Amniotic epithelial cell (primary cell): ENCODE data around the gene ADGRG1.

Source experiments
- DNase-seq: peaks from one replicate; pipeline ENCODE4 v3.0.0-alpha.2; 2010; ENCODE audit warnings: low read depth

The ADGRG1 gene

GRCh38 chr16:57606147-57606846 is 22.1 kb upstream of the ADGRG1 start:
- DNase-seq: no peak

GRCh38 chr16:57606847-57607501 is 21.5 kb upstream of the ADGRG1 start:
- DNase-seq: no peak

- DNase-seq: no peak
Observed at GRCh38 chr16:57607676-57608461, 20.6 kb upstream of the ADGRG1 start.

GRCh38 chr16:57608462-57609113 is 19.8 kb upstream of the ADGRG1 start:
- no peak for DNase-seq

- no peak for DNase-seq
Observed at GRCh38 chr16:57609541-57610401, 18.7 kb upstream of the ADGRG1 start.

GRCh38 chr16:57610611-57611010 is 17.8 kb upstream of the ADGRG1 start:
- DNase-seq: no peak

- peak; percentile 43 for DNase-seq
Observed at GRCh38 chr16:57611181-57611580, 17.2 kb upstream of the ADGRG1 start.

- DNase-seq: no peak
Observed at GRCh38 chr16:57611706-57612105, 16.7 kb upstream of the ADGRG1 start.

GRCh38 chr16:57612494-57612893 is 15.9 kb upstream of the ADGRG1 start:
- DNase-seq: no peak

- DNase-seq: no peak
Observed at GRCh38 chr16:57613514-57613913, 14.9 kb upstream of the ADGRG1 start.

GRCh38 chr16:57614536-57614935 is 13.9 kb upstream of the ADGRG1 start:
- no peak for DNase-seq

- no peak for DNase-seq
Observed at GRCh38 chr16:57614944-57615343, 13.5 kb upstream of the ADGRG1 start.

GRCh38 chr16:57615813-57616212 is 12.6 kb upstream of the ADGRG1 start:
- no peak for DNase-seq

GRCh38 chr16:57616241-57616640 is 12.2 kb upstream of the ADGRG1 start:
- DNase-seq: no peak

GRCh38 chr16:57616876-57617275 is 11.6 kb upstream of the ADGRG1 start:
- DNase-seq: no peak

GRCh38 chr16:57617604-57618111 is 10.8 kb upstream of the ADGRG1 start:
- no peak for DNase-seq

- no peak for DNase-seq
Observed at GRCh38 chr16:57618296-57619132, 9.9 kb upstream of the ADGRG1 start.

- DNase-seq: no peak
Observed at GRCh38 chr16:57619133-57619605, 9.3 kb upstream of the ADGRG1 start.

- DNase-seq: no peak
Observed at GRCh38 chr16:57619606-57620334, 8.7 kb upstream of the ADGRG1 start.
